ENCODE results near the gene C4orf33. TPM values are rescaled to one million over a fixed set of nuclear protein-coding genes. Genes with fewer than 3 reads are reported as not detected.
A peak's percentile ranks its signal among the peaks of the same experiment; 100 is the strongest.

The C4orf33 gene
- total and polyA plus RNA-seq, 9 of the 15 experiments (the other 6 are each of a cell fraction or from before 2014, with no cell fraction given), result 16.7 to 42.0 (median 27.5) TPM

- DNase-seq (ENCODE audit: extremely low read depth in 1 of 4, low spot score in 3 of 4), result no peak
- Histone ChIP-seq H4K20me1 (replicated peaks; ENCODE audit: control insufficient read depth, insufficient read depth, low read length) (no peaks in the 10 kb centered on the region), H3K27ac (ENCODE audit: extremely low read depth, low read depth, low read length) (no peak overlapping the region), H3K79me2 (ENCODE audit: control insufficient read depth, insufficient read depth, low read length) (no peaks in the 10 kb centered on the region), H3K4me3 (no peak overlapping the region), H3K9ac (ENCODE audit: insufficient read depth in 1 of 2, low read depth in 2 of 2, low read length in 2 of 2) (no peak overlapping the region), H3K27me3 (ENCODE audit: control insufficient read depth in 2 of 2, insufficient read depth in 2 of 2, low read length in 2 of 2) (no peaks in the 10 kb centered on the region), H3K9me3 (replicated peaks; ENCODE audit: control insufficient read depth, insufficient read depth, low read depth, low read length) (no peaks in the 10 kb centered on the region), H3K36me3 (ENCODE audit: control insufficient read depth, insufficient read depth, low read length) (peaks cover 9% of the 10 kb centered on the region; the same call in 2 of the 3 replicates), H3K4me1 (replicated peaks in 1 of 2; ENCODE audit: control insufficient read depth in 2 of 2, insufficient read depth in 2 of 2, low read length in 2 of 2) (no peaks in the 10 kb centered on the region), H2AFZ (ENCODE audit: low read depth, low read length) (no peak overlapping the region), H3K9me1 (ENCODE audit: control insufficient read depth, insufficient read depth, low read length) (no peaks in the 10 kb centered on the region), H3K4me2 (ENCODE audit: insufficient read depth, low read length) (no peak overlapping the region)
- BruUV-seq (replicated peaks), result no TSS peak
- TF ChIP-seq PCBP1 (IDR thresholded peaks at IDR 0.05; ENCODE audit: low read depth, low read length, poor library complexity, severe bottlenecking), result no peak
- TF ChIP-seq BMI1 (IDR thresholded peaks at IDR 0.05; ENCODE audit: low read length), result no peak
- no peak for TF ChIP-seq RBM39 (optimal IDR thresholded peaks at IDR 0.05; ENCODE audit: low read depth, low read length)
- no peak for TF ChIP-seq PRPF4 (IDR thresholded peaks at IDR 0.05; ENCODE audit: insufficient read depth, low read depth, low read length, poor library complexity, severe bottlenecking)
- TF ChIP-seq CBX1 (IDR thresholded peaks at IDR 0.05; ENCODE audit: low read depth), result no peak
- TF ChIP-seq ZNF12 (CRISPR knock-in tag; IDR thresholded peaks at IDR 0.05), result no peak
- TF ChIP-seq KLF10 (CRISPR knock-in tag; IDR thresholded peaks at IDR 0.05), result no peak
- intact Hi-C loops (cut with micrococcal nuclease), result no loop called here
- peak; percentile 56 for ATAC-seq
- ChIA-PET CTCF (ENCODE audit: low intra/inter-chr PET ratio) (no interaction called here), POLR2A (interaction anchor here (0.6 kb wide), 1 partner anchor 22 kb away, joined by 3 read pairs; no protein-coding TSS in a partner anchor)
- FAIRE-seq, result no peak
- WGBS (ENCODE audit: insufficient coverage, low coverage, missing lambda C conversion rate), result 17% methylated on average over 1 of the region's 1 CpG
- in situ Hi-C loops (cut with MboI), result no loop called here
Measured at GRCh38 chr4:129113919-129114318, 18.0 kb downstream of the C4orf33 start.

GRCh38 chr4:129117705-129118104, 21.8 kb downstream of the C4orf33 start:
- no peaks in the 10 kb centered on the region for H3K9me1 ChIP-seq (ENCODE audit: control insufficient read depth, insufficient read depth, low read length)
- no peaks in the 10 kb centered on the region for H3K27me3 ChIP-seq (ENCODE audit: control insufficient read depth in 2 of 2, insufficient read depth in 2 of 2, low read length in 2 of 2)
- no peaks in the 10 kb centered on the region for H3K79me2 ChIP-seq (ENCODE audit: control insufficient read depth, insufficient read depth, low read length)
- 33% methylated on average over 5 of the region's 5 CpGs for WGBS (ENCODE audit: insufficient coverage, low coverage, missing lambda C conversion rate)
- FAIRE-seq, result no peak
- no peak overlapping the region for H3K4me3 ChIP-seq
- TF ChIP-seq ZNF324 (CRISPR knock-in tag; IDR thresholded peaks at IDR 0.05) (no peak), ZNF764 (CRISPR knock-in tag; IDR thresholded peaks at IDR 0.05; ENCODE audit: low read depth) (no peak), SMARCB1 (IDR thresholded peaks at IDR 0.05; ENCODE audit: insufficient read length, low read depth) (no peak), CBX8 (IDR thresholded peaks at IDR 0.05; ENCODE audit: borderline replicate concordance, extremely low read depth, low read depth, low read length, poor library complexity, severe bottlenecking) (no peak), ZNF212 (CRISPR knock-in tag; IDR thresholded peaks at IDR 0.05) (no peak), SPI1 (IDR thresholded peaks at IDR 0.05; ENCODE audit: borderline replicate concordance, low read depth, low read length) (no peak)
- in situ Hi-C loops (cut with MboI) (no loop called here), intact Hi-C loops (cut with micrococcal nuclease) (no loop called here)
- no TSS peak for BruUV-seq (replicated peaks)
- no peaks in the 10 kb centered on the region for H3K4me1 ChIP-seq (replicated peaks in 1 of 2; ENCODE audit: control insufficient read depth in 2 of 2, insufficient read depth in 2 of 2, low read length in 2 of 2)
- CTCF ChIA-PET (ENCODE audit: low intra/inter-chr PET ratio), result no interaction called here
- POLR2A ChIA-PET, result no interaction called here
- H3K9ac ChIP-seq (ENCODE audit: insufficient read depth in 1 of 2, low read depth in 2 of 2, low read length in 2 of 2), result no peak overlapping the region; a peak in 1 of 4 replicates
- no peak overlapping the region for H2AFZ ChIP-seq (ENCODE audit: low read depth, low read length)
- no peaks in the 10 kb centered on the region for H3K9me3 ChIP-seq (replicated peaks; ENCODE audit: control insufficient read depth, insufficient read depth, low read depth, low read length)
- DNase-seq (ENCODE audit: extremely low read depth in 1 of 4, low spot score in 3 of 4), result no peak
- no peak overlapping the region for H3K27ac ChIP-seq (ENCODE audit: extremely low read depth, low read depth, low read length)
- no peaks in the 10 kb centered on the region for H3K36me3 ChIP-seq (ENCODE audit: control insufficient read depth, insufficient read depth, low read length)
- no peak overlapping the region for H3K4me2 ChIP-seq (ENCODE audit: insufficient read depth, low read length)
- peak; percentile 47; the same call in 2 of the 3 replicates for ATAC-seq
- H4K20me1 ChIP-seq (replicated peaks; ENCODE audit: control insufficient read depth, insufficient read depth, low read length), result no peaks in the 10 kb centered on the region

Data from K562 (cell line).